HT1080 (cell line): Measurements from ENCODE around the gene DLK1. TPM values are rescaled to one million over a fixed set of nuclear protein-coding genes. Genes with fewer than 3 reads are reported as not detected.
A peak's percentile ranks its signal among the peaks of the same experiment; 100 is the strongest.

Experiments used
- DNase-seq: peaks from one replicate; pipeline ENCODE4 v3.0.0-alpha.2; 2015; ENCODE audit warnings: low read depth
- total RNA-seq: library from RNA; depleted of rRNA; stranded (reverse); fragments of >200 nt; shearing (Covaris generic); gene quantifications from 2 replicates; pipeline ENCODE4 v1.2.3, GENCODE V29; 2014

DLK1 gene
- total RNA-seq, 1 experiment from 2014 or later = not detected

- no peak for DNase-seq
These were observed 48.7 kb downstream of the DLK1 start for GRCh38 chr14:100775351-100775830.

- no peak for DNase-seq
These were observed 49.3 kb downstream of the DLK1 start for GRCh38 chr14:100775831-100776591.

DNA sequence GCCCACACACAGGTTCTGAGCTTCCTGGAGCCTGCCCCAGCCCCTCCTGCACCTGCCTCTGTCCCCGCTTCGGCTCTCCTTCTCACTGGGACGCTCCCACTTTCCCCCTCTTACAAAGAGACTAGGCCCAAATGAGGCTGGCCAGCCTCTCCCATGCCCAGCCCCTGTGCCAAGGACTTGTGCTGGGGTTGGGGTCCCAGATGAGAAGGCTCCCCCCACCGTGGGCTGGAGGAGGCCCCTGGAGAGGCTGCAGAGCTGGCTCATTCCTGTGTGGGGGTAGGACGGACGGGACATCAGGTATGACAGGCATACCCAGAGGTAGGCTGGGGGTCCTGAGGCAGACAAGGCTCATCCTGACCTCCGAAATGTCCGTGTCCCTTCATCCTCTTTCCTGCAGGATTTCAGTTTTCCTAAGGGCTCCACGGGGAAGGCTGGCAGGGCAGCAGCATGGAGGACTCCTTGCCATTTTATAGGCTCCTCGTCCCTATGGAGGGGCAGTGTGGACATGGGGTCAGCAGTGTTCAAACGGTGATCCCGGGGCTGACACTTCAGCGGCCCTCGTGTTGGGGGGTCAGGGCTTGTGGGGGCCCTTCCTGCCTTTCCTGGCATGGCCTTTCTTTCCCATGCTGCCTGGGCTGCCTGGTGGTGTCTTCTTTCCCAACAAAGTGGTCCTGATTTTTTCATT, 50.1 kb downstream of the DLK1 start:
- DNase-seq = no peak

DNA sequence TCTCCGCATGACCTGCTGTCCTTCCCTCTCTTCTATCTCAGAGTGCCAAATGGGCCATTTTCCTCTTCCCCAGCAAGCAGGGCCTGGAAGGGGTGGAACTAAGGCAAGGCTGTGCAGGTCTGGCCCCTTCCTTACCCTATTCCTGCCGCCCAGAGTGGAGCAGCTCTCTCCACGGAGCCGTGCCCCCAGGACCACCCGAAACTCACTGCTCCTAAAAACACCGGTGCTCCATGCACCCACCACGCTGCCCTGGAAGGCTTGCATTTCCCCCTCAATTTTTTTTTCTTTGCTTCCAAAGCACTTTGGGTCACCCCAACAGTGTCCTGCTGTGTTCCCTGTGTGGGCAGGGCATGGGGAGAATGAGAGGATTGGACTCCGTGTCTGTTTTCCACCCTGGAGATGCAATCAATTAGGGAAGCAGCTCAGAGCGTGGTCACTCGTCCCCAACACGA, 50.7 kb downstream of the DLK1 start:
- DNase-seq = no peak

- DNase-seq = no peak
These were observed 51.3 kb downstream of the DLK1 start for GRCh38 chr14:100777818-100778525.

DNA sequence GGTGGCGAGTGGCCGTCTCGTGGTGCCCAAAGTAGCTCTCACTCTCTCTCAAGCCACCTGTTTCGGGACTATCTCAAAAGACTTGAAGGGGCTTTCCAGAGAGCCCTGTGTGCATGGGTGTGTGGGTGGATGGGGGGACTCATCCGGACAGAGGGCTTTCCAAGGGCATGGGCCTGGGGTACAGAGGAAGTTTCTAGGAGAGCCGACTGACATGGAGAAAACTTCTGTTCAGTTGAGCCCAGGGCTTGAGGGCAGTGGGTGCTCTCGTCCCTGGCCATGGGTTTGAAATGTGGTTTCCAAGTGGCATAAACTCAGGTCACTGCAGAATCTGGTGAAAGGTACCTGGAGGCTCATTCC, 51.8 kb downstream of the DLK1 start:
- DNase-seq = no peak

GRCh38 chr14:100778951-100779690, 52.4 kb downstream of the DLK1 start:
- no peak for DNase-seq

DNA sequence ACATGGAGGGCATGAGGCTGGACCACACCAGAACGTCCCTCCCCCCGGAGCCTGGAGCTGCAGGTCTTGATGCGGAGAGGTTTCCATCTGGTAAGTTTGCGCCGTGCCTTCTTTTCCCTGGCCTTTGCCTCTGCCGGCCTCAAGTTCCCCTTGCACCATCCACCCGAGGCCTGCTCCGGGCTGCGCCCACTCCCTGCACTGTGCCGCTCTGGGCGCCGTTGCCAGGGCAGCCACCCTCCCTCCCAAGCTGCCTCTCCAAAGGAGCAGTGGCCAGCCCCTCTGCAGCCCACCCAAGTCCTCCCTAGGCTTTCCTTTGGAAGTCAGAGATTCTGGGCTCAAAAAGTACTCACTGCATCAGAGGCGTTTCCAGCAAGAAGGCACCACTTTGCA, 53.0 kb downstream of the DLK1 start:
- DNase-seq = no peak

GRCh38 chr14:100780246-100780645, 53.6 kb downstream of the DLK1 start:
- DNase-seq = no peak

DNA sequence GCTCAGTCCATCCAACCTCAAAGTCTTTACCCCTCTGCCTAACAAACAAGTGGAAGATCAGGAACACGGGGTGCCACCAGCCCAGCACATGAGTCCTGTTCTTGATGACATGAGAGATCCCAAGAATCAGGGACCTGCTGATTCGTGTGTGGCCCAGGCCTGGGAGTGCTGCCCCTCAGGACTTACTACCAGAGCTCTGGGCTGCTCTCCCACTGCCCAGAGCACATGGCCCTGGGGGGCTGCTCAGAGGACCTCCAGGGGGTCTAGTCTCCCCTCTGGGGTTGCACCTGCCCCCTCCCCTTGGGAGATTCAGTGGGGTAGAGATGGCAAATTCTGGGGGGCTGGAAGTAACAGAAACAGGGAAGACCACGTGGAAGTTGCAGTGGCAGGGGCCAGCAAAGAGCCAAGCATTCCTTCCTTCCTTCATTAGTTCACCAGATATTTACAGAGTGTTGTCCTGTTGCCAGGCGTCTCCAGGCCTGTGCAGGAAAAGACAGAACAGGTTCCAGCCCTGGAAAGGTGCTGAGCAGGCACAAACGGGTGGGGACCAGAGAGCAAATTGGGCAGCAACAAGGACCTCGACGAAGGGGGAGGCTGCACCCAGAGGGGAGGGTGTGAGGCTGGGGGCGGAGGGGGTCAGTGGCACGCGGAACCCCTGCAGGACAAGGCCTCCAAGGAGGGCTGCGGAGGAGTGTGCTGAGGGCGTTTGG, 54.1 kb downstream of the DLK1 start:
- no peak for DNase-seq

GRCh38 chr14:100781952-100782351, 55.3 kb downstream of the DLK1 start:
- DNase-seq = no peak

GRCh38 chr14:100782516-100783320, 56.0 kb downstream of the DLK1 start:
- DNase-seq = no peak

GRCh38 chr14:100783630-100784370, 57.1 kb downstream of the DLK1 start:
- no peak for DNase-seq

DNA sequence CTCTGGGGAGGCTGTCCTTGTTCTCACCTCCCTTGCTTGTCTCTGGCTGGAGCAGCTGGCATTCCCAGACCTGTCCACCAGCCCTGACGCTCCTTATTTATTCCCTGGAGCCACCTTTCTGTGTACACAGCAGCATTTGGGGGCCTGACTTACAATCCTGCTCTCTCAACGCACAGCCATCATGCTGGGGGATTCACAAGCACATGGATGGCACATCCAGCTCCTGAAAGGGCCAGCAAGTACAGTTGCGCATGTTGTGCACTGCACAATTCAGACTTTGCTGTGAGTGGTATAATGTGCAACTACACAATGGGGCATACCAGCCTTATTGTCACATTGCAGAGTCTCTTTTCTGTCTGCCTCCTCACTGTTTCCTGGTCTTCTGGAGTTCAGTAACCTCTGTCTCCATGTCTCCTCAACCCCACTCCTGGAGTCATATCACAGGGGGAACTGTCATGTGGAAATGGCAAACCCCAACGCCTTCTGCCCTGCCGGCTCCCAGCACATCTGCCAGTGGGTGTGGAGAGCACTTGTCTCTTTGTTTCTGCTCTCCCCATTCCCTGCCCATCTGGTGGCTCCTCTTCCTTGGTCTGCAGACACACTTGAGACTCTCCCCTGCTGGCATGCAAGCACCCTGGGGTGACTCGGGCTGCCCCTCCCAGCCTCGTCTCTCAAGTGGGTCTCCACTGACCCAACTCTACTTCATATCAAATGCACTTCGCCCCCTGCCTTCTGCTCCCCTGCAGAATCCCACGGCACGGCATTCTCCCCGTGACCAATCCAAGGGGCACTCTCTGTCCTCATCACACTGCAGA, 58.0 kb downstream of the DLK1 start:
- DNase-seq = no peak

DNA sequence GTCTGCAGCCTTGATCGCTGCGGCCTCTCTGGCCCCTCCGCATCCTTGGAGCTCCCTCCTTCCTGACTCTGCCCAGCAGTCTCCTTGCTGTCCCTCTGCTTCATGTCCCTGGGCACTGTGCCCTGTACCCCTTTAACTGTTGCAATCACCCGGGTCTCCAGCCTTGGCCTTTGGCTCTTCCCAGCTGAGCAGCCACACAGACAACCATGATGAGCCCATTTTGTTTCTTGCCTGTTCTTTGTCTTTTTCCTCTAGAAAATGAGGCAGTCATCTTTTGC, 58.6 kb downstream of the DLK1 start:
- DNase-seq = no peak

- DNase-seq = no peak
These were observed 58.9 kb downstream of the DLK1 start for GRCh38 chr14:100785626-100786025.

- DNase-seq = peak; percentile 29
These were observed 59.4 kb downstream of the DLK1 start for GRCh38 chr14:100786131-100786530.

GRCh38 chr14:100786576-100787219, 60.0 kb downstream of the DLK1 start:
- no peak for DNase-seq
